ENCODE data around the gene UPK3BL1.
"Not testable (repeated sequence)": the region's sequence is repeated elsewhere in the genome, so short reads cannot be mapped to it uniquely, and the experiment has no call there.

The UPK3BL1 gene

GRCh38 chr7:102627271-102627904, 15.2 kb downstream of the UPK3BL1 start:
- not testable (repeated sequence) for DNase-seq

GRCh38 chr7:102618122-102618521, 24.5 kb downstream of the UPK3BL1 start:
- DNase-seq = not testable (repeated sequence)

- not testable (repeated sequence) for DNase-seq
These were observed 26.0 kb downstream of the UPK3BL1 start, which contains the start of gene RASA4 for GRCh38 chr7:102616507-102617125. Gene RASA4 (minus strand): TSS chr7:102616756. CDS start chr7:102616689, 67 bp downstream.

- not testable (repeated sequence) for DNase-seq
These were observed 26.7 kb downstream of the UPK3BL1 start for GRCh38 chr7:102615930-102616329.

GRCh38 chr7:102614873-102615272, 27.7 kb downstream of the UPK3BL1 start:
- DNase-seq = not testable (repeated sequence)

GRCh38 chr7:102614346-102614697, 28.3 kb downstream of the UPK3BL1 start:
- DNase-seq = not testable (repeated sequence)

- not testable (repeated sequence) for DNase-seq
These were observed 28.8 kb downstream of the UPK3BL1 start for GRCh38 chr7:102613575-102614345.

- not testable (repeated sequence) for DNase-seq
These were observed 30.8 kb downstream of the UPK3BL1 start for GRCh38 chr7:102611675-102612325.

- not testable (repeated sequence) for DNase-seq
These were observed 31.4 kb downstream of the UPK3BL1 start for GRCh38 chr7:102611013-102611674.

- not testable (repeated sequence) for DNase-seq
These were observed 32.1 kb downstream of the UPK3BL1 start for GRCh38 chr7:102610441-102610840.

- not testable (repeated sequence) for DNase-seq
These were observed 32.9 kb downstream of the UPK3BL1 start for GRCh38 chr7:102609734-102610133.

- DNase-seq = not testable (repeated sequence)
These were observed 35.7 kb downstream of the UPK3BL1 start for GRCh38 chr7:102606848-102607247.

GRCh38 chr7:102604431-102605145, 38.0 kb downstream of the UPK3BL1 start:
- not testable (repeated sequence) for DNase-seq

- DNase-seq = not testable (repeated sequence)
These were observed 40.3 kb downstream of the UPK3BL1 start for GRCh38 chr7:102602317-102602716.

- not testable (repeated sequence) for DNase-seq
These were observed 42.9 kb downstream of the UPK3BL1 start for GRCh38 chr7:102599699-102600098.

- DNase-seq = not testable (repeated sequence)
These were observed 46.6 kb downstream of the UPK3BL1 start for GRCh38 chr7:102596036-102596435.

GRCh38 chr7:102593637-102594334, 48.8 kb downstream of the UPK3BL1 start:
- not testable (repeated sequence) for DNase-seq

- not testable (repeated sequence) for DNase-seq
These were observed 50.0 kb downstream of the UPK3BL1 start for GRCh38 chr7:102592477-102593019.

- DNase-seq = not testable (repeated sequence)
These were observed 52.7 kb downstream of the UPK3BL1 start for GRCh38 chr7:102589857-102590256.

Measured in activated naive CD4-positive, alpha-beta T cell (primary cell).